Measurements from ENCODE around the gene MRPL2. TPM values are rescaled to one million over a fixed set of nuclear protein-coding genes. Genes with fewer than 3 reads are reported as not detected.
A peak's percentile ranks its signal among the peaks of the same experiment; 100 is the strongest.

Gene MRPL2
- polyA plus RNA-seq (2012; ENCODE audit: missing spikeins), result 32.5 TPM

GRCh38 chr6:43059168-43060033 lies at the start of gene MRPL2, which contains the start of gene KLC4:
TSS of gene MRPL2 (minus strand) at chr6:43059434. CDS start at chr6:43059381, 53 bp downstream.
TSS of gene KLC4 (plus strand) at chr6:43059631. CDS start at chr6:43061336, 1,705 bp downstream.
- FAIRE-seq (peak; percentile 84), DNase-seq (ENCODE audit: insufficient read length) (peak; percentile 98)
- TF ChIP-seq POLR2AphosphoS5 (IDR thresholded peaks at IDR 0.05; ENCODE audit: low read depth, low read length) (peak; percentile 87), POLR2A (IDR thresholded peaks at IDR 0.05; ENCODE audit: low read depth, low read length) (peak; percentile 90), TAF1 (IDR thresholded peaks at IDR 0.05; ENCODE audit: borderline replicate concordance, low read depth, low read length) (0 out of 2 replicates have a peak, but pooled peaks have one; percentile 20)

- DNase-seq (ENCODE audit: insufficient read length), result no peak
- no peak for FAIRE-seq
- TF ChIP-seq POLR2AphosphoS5 (IDR thresholded peaks at IDR 0.05; ENCODE audit: low read depth, low read length) (no peak), TAF1 (IDR thresholded peaks at IDR 0.05; ENCODE audit: borderline replicate concordance, low read depth, low read length) (no peak)
Measured at GRCh38 chr6:43107344-43108062, 48.3 kb upstream of the MRPL2 start.

GRCh38 chr6:43105538-43106222 lies 46.4 kb upstream of the MRPL2 start:
- DNase-seq (ENCODE audit: insufficient read length), result no peak
- no peak for TF ChIP-seq TAF1 (IDR thresholded peaks at IDR 0.05; ENCODE audit: borderline replicate concordance, low read depth, low read length)
- FAIRE-seq, result no peak

DNA sequence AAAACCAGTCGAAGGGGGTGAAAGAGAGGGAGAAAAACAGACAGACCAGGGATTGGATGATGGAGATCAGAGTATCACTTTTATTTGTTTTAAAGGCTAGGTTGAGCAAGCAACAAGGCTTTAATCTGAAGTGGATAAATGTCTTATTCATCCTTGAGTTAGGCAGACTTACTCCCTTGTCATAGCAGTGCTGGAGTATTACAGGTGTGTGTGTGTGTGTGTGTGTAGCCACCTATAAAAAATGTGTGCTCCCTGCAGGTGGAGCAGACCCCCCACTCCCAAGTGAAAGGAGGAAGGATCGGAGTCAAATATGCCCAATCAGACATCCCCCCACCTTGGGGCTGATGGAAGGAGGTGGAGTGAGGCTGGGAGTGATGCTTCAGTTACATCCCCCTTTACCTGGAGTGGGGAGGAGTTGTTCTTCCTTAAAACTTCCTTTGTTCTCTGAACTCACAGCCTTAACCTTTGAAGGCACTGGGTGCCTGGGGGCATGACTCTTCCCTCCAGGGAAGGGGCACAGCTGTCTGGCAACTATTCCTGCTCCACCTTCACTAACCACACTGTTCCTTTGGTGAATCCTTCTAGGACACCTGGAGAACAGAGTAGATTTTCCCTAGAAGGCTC lies 44.1 kb upstream of the MRPL2 start:
- FAIRE-seq, result no peak

GRCh38 chr6:43101497-43101896 lies 42.3 kb upstream of the MRPL2 start:
- DNase-seq (ENCODE audit: insufficient read length), result no peak
- TF ChIP-seq POLR2AphosphoS5 (IDR thresholded peaks at IDR 0.05; ENCODE audit: low read depth, low read length), result no peak
- no peak for TF ChIP-seq TAF1 (IDR thresholded peaks at IDR 0.05; ENCODE audit: borderline replicate concordance, low read depth, low read length)
- TF ChIP-seq POLR2A (IDR thresholded peaks at IDR 0.05; ENCODE audit: low read depth, low read length), result no peak
- no peak for FAIRE-seq

More for the DNA sequence above, 44.1 kb upstream of the MRPL2 start:
- TF ChIP-seq TAF1 (IDR thresholded peaks at IDR 0.05; ENCODE audit: borderline replicate concordance, low read depth, low read length) (no peak), POLR2A (IDR thresholded peaks at IDR 0.05; ENCODE audit: low read depth, low read length) (no peak), POLR2AphosphoS5 (IDR thresholded peaks at IDR 0.05; ENCODE audit: low read depth, low read length) (no peak)
- DNase-seq (ENCODE audit: insufficient read length), result no peak

DNA sequence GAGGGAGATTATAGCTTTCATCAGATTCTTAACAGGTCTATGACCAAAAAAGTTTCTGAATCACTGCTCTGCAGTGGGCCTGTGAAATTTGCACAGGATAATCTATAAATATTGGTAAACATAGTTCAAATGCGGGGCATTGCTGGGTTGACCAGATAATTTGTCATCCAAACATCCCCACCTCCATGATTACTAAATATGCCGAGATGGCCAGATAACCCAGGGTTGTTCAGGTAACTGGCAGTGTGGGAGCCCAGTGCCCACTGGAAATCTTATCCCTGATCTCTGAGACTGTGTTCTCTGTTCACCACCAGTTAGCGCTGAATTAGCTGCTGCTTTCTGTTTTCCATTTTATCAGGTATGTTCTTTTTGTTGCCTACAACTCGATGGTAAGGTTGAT lies 38.3 kb upstream of the MRPL2 start:
- TF ChIP-seq TAF1 (IDR thresholded peaks at IDR 0.05; ENCODE audit: borderline replicate concordance, low read depth, low read length) (no peak), POLR2AphosphoS5 (IDR thresholded peaks at IDR 0.05; ENCODE audit: low read depth, low read length) (no peak), POLR2A (IDR thresholded peaks at IDR 0.05; ENCODE audit: low read depth, low read length) (no peak)
- FAIRE-seq, result no peak
- no peak for DNase-seq (ENCODE audit: insufficient read length)

DNA sequence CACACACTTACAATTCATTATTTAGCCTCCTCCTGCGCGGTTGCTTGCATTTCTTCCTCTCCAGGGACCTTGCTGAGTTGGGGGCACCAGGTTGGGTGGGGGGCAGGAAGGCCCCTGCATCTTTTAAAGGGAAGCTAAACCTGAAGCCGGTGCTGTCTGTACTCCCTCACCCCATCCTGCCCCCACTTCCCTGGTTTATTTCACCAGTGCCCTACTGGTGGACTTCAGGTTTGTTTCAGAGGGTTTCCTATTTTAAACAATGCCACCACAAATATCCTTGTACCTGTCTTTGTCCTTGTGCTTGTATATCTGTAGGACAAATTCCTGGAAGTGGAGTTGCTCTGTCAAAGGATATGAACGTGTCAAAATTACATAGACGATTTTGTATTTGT lies 37.9 kb upstream of the MRPL2 start:
- FAIRE-seq (no peak), DNase-seq (ENCODE audit: insufficient read length) (no peak)
- TF ChIP-seq POLR2AphosphoS5 (IDR thresholded peaks at IDR 0.05; ENCODE audit: low read depth, low read length) (no peak), TAF1 (IDR thresholded peaks at IDR 0.05; ENCODE audit: borderline replicate concordance, low read depth, low read length) (no peak), POLR2A (IDR thresholded peaks at IDR 0.05; ENCODE audit: low read depth, low read length) (no peak)

GRCh38 chr6:43096451-43097097 lies 37.3 kb upstream of the MRPL2 start:
- DNase-seq (ENCODE audit: insufficient read length) (no peak), FAIRE-seq (no peak)
- no peak for TF ChIP-seq POLR2A (IDR thresholded peaks at IDR 0.05; ENCODE audit: low read depth, low read length)
- TF ChIP-seq POLR2AphosphoS5 (IDR thresholded peaks at IDR 0.05; ENCODE audit: low read depth, low read length), result no peak
- TF ChIP-seq TAF1 (IDR thresholded peaks at IDR 0.05; ENCODE audit: borderline replicate concordance, low read depth, low read length), result no peak

DNA sequence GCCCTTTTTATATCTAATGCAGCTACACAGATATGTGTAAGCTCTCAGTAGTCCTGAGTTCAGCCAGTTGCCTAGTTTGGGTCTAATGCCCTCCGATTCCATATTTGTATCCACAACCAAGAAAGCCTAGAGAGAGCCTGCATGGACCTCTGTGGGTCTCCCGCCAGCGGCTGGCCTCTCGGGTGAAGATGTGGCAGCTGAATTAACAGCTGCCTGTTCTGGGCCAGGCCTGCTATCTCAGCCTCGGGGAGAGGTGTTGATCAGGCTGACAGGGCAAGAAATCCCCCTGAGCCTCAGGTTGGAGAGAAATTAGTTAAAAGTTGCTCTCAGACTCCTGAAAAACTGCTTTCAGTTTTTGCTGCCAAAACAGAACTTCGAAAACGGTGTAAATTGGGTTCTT lies 36.7 kb upstream of the MRPL2 start:
- FAIRE-seq (no peak), DNase-seq (ENCODE audit: insufficient read length) (no peak)
- TF ChIP-seq POLR2A (IDR thresholded peaks at IDR 0.05; ENCODE audit: low read depth, low read length) (no peak), POLR2AphosphoS5 (IDR thresholded peaks at IDR 0.05; ENCODE audit: low read depth, low read length) (no peak), TAF1 (IDR thresholded peaks at IDR 0.05; ENCODE audit: borderline replicate concordance, low read depth, low read length) (no peak)

GRCh38 chr6:43093436-43094289 lies 34.4 kb upstream of the MRPL2 start:
- DNase-seq (ENCODE audit: insufficient read length), result no peak
- FAIRE-seq, result no peak
- no peak for TF ChIP-seq POLR2A (IDR thresholded peaks at IDR 0.05; ENCODE audit: low read depth, low read length)
- TF ChIP-seq TAF1 (IDR thresholded peaks at IDR 0.05; ENCODE audit: borderline replicate concordance, low read depth, low read length), result no peak
- TF ChIP-seq POLR2AphosphoS5 (IDR thresholded peaks at IDR 0.05; ENCODE audit: low read depth, low read length), result no peak

All from GM12892 (cell line).